ENCODE measurements around the gene RBM25.
A peak's percentile ranks its signal among the peaks of the same experiment; 100 is the strongest.
"Not testable (repeated sequence)": the region's sequence is repeated elsewhere in the genome, so short reads cannot be mapped to it uniquely, and the experiment has no call there.

The RBM25 gene

DNA sequence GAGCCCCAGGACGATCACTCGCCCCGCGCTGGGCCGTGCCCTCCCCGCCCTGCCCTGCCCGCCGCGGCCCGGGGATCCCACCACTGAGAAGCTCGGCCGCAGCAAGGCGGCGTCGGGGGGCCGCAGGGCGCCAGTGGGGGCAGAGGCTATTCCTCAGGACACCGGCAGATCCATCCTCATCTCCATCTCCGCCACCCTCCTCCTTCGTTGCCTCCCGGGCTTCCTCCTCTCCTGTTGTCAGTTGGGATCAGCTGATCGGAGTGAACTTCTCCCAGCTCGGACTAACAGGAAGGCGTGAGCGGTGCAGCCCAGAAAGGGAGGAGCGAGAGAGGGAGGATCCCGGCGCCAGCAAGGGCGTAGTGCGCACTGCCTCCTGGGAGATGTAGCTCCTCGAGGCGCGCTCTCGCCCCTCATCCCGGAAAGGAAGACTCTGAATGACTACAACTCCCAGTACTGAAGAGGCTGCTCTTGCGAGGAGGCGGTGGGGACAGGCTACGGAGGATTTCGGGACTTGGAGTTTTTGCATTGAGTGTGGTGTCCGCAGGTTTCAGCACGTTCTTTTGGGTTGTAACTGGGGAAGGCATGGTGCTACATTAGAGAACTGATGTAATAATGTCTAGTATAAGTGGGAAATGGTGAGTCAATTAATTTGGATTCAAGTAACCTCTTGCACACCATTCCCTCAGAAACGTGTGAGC lies 31.3 kb upstream of the RBM25 start, which contains the start of gene ZFYVE1:
Gene ZFYVE1, minus strand, starts transcription at position 262 of the 698 bp plus-strand sequence. CDS start 2,598 bp downstream, outside the sequence.
- TF ChIP-seq, protein P1, sequence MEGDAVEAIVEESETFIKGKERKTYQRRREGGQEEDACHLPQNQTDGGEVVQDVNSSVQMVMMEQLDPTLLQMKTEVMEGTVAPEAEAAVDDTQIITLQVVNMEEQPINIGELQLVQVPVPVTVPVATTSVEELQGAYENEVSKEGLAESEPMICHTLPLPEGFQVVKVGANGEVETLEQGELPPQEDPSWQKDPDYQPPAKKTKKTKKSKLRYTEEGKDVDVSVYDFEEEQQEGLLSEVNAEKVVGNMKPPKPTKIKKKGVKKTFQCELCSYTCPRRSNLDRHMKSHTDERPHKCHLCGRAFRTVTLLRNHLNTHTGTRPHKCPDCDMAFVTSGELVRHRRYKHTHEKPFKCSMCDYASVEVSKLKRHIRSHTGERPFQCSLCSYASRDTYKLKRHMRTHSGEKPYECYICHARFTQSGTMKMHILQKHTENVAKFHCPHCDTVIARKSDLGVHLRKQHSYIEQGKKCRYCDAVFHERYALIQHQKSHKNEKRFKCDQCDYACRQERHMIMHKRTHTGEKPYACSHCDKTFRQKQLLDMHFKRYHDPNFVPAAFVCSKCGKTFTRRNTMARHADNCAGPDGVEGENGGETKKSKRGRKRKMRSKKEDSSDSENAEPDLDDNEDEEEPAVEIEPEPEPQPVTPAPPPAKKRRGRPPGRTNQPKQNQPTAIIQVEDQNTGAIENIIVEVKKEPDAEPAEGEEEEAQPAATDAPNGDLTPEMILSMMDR (IDR thresholded peaks at IDR 0.05; ENCODE audit: extremely low read depth, insufficient read depth, missing control alignments) = peak; percentile 4
- DNase-seq (ENCODE audit: low spot score) = peak; percentile 96
- in situ Hi-C loops (cut with MboI; ENCODE audit: low pct_unique_long_range_greater_than_20kb, low sequenced_read_pairs, unreplicated experiment) = no loop called here

DNA sequence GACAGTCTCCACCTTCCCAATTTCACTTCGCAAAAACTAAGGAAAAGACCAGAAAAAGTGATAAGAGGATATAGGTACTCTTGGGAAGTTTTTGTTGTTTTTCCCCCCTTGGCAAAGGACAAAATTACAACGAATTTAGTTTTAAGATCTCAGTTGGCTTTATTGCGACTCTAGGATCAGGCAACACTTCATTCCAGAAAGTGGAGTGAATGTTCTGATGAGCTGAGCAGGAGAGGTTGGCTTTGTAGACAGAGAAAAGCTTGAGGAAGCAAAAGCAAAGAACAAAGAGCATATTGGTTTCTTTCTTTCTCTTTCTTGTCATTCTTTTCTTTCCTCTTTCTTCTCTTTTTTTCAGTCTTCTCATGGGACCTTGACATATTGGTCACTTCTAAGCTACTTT lies 30.8 kb upstream of the RBM25 start:
- in situ Hi-C loops (cut with MboI; ENCODE audit: low pct_unique_long_range_greater_than_20kb, low sequenced_read_pairs, unreplicated experiment) = no loop called here
- DNase-seq (ENCODE audit: low spot score) = no peak
- TF ChIP-seq, protein P1 (IDR thresholded peaks at IDR 0.05; ENCODE audit: extremely low read depth, insufficient read depth, missing control alignments) = no peak

DNA sequence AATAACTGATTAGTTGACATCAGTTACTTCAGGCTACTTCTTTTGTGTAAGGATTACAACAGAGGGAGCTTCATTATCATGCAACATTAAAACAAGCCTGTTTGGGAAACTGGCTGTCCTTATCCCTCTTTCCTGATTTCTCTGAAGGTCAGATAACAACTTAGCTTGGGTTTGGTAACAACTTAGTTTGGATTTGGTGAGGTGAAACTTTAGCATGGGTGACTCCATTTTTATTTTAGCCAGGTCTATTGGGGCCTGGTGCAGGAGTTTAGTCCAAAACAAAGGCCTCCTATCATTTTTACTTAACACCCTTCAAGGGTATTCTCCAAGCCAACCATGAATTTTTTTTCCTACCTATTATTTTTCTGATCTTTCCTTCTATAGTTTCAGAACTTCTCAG lies 30.4 kb upstream of the RBM25 start:
- in situ Hi-C loops (cut with MboI; ENCODE audit: low pct_unique_long_range_greater_than_20kb, low sequenced_read_pairs, unreplicated experiment) = no loop called here
- TF ChIP-seq, protein P1 (IDR thresholded peaks at IDR 0.05; ENCODE audit: extremely low read depth, insufficient read depth, missing control alignments) = no peak
- DNase-seq (ENCODE audit: low spot score) = no peak

DNA sequence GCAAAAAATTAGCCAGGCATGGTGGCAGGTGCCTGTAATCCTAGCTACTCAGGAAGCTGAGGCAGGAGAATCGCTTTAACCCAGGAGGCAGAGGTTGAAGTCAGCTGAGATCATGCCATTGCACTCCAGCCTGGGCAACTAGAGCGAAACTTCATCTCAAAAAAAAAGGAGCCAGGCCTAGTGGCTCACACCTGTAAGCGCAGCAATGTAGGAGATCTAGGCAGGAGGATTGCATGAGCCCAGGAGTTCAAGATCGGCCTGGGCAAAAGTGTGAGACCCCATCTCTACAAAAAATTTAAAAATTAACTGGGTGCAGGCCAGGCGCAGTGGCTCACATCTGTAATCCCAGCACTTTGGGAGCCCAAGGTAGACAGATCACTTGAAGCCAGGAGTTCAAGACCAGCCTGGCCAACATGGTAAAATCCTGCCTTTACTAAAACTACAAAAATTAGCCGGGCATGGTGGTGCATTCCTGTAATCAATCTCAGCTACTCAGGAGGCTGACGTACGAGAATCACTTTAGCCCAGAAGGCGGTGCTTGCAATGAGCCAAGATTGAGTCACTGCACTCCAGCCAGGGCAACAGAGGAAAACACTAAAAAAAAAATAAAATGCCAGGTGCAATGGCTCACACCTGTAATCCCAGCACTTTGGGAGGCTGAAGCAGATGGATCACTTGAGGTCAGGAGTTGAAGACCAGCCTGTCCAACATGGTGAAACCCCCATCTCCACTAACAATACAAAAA lies 21.5 kb upstream of the RBM25 start:
- DNase-seq (ENCODE audit: low spot score); in situ Hi-C loops (cut with MboI; ENCODE audit: low pct_unique_long_range_greater_than_20kb, low sequenced_read_pairs, unreplicated experiment): not testable (repeated sequence)

DNA sequence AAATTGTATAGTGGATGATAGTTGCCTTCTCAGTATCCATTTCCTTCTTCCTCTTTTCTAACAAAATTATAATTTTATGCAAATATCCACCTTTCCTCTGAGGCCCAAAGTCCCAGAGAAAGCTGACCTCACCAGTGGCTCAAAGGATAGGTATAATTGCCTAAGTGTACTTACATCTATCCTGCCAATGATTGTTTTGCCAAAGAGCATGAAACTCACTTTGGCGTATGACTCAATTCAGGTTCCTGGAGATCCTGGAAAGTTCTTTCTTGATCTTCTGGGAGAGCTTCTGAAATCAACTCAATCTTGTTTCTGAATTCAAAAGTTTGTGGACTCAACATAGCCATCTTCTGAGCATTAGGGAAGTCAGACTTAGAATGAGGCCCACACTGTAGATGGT lies 10.5 kb upstream of the RBM25 start:
- no peak for DNase-seq (ENCODE audit: low spot score)
- in situ Hi-C loops (cut with MboI; ENCODE audit: low pct_unique_long_range_greater_than_20kb, low sequenced_read_pairs, unreplicated experiment) = loop anchor here (10.0 kb wide), 1 partner anchor 427 kb away; no protein-coding TSS in a partner anchor
- TF ChIP-seq, protein P1 (IDR thresholded peaks at IDR 0.05; ENCODE audit: extremely low read depth, insufficient read depth, missing control alignments) = no peak

DNA sequence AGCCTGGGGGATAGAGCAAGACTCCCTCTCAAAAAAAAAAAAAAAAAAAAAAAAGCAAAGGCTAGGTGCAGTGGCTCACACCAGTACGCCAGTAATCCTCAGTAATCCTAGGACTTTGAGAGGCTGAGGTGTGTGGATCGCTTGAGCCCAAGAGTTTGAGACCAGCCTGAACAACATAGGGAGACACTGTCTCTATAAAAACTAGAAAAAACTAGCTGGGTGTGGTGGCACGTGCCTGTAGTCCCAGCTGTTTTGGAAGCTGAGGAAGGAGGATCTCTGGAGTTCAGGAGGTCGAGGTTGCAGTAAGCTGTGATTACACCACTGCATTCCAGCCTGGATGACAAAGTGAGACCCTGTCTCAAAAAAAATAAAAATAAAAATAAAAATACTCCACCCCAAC lies 8.9 kb upstream of the RBM25 start:
- TF ChIP-seq, protein P1 (IDR thresholded peaks at IDR 0.05; ENCODE audit: extremely low read depth, insufficient read depth, missing control alignments) = no peak
- in situ Hi-C loops (cut with MboI; ENCODE audit: low pct_unique_long_range_greater_than_20kb, low sequenced_read_pairs, unreplicated experiment) = loop anchor here (10.0 kb wide), 1 partner anchor 425 kb away; no protein-coding TSS in a partner anchor
- DNase-seq (ENCODE audit: low spot score) = no peak

DNA sequence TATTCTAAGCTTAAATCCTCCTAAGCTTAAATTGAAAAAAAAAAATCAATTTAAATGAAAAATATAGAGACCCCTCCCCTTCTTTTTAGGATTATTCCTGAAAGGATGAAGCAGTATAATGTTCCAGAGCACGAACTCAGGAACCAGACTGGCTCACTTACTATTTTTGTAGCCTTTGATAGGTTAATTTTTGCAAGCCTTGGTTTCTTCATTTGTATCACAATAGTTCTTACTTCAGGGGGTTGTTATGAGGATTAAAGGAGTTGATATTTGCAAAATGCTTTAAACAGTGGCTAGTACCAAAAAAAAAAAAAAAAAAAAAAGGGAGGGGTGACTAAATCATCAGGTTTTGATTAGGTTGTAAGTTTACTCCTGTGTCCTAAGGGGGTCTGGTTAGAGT lies 3.1 kb upstream of the RBM25 start:
- no peak for DNase-seq (ENCODE audit: low spot score)
- TF ChIP-seq, protein P1 (IDR thresholded peaks at IDR 0.05; ENCODE audit: extremely low read depth, insufficient read depth, missing control alignments) = no peak
- in situ Hi-C loops (cut with MboI; ENCODE audit: low pct_unique_long_range_greater_than_20kb, low sequenced_read_pairs, unreplicated experiment) = no loop called here

All from GM13977 (cell line).